ENCODE data around the gene MKS1.

DNA sequence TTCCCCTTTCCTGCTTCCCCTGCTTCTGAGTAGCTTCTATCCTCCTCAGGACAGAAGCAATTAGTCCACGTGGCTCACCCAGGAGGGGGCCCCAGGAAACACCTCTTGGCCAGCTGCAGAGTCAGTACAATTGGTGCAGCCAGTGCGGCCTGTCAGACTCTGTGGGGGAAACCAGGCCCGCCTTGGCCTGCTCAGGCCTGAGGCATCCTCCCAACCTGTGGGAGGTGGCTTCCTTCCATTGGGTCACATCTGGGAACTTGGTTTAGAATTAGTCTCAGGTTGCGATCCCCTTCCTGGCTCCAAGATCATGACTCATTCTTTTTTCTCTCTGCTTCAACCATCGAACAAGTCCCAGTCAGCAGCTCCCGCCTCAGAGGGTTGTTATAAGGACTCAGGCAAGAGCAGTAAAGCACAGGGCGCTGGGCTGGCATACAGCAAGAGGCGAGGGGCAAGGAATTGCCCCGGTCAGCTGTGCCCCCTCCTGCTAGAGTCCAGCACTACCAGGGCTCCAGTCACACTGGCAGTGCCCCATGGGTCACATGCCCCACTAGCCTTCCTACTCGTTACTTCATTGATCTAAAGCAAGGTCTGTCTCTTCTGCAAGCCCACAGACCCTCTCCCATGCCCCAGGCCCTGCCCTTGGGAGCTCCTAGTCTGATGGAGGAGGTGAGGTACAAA is 34.6 kb downstream of the MKS1 start:
- TF ChIP-seq POLR2A (IDR thresholded peaks at IDR 0.05; ENCODE audit: low read depth, low read length) (no peak), JUN (IDR thresholded peaks at IDR 0.05; ENCODE audit: borderline replicate concordance, insufficient read depth, insufficient read length, low read depth) (no peak), EZH2 (IDR thresholded peaks at IDR 0.05; ENCODE audit: borderline replicate concordance, low read depth, low read length, severe bottlenecking) (no peak), MYC (IDR thresholded peaks at IDR 0.05; ENCODE audit: low read depth, low read length) (no peak), POLR2AphosphoS5 (IDR thresholded peaks at IDR 0.05; ENCODE audit: insufficient read depth, low read depth, low read length) (no peak)
- TF ChIP-seq, protein P1, sequence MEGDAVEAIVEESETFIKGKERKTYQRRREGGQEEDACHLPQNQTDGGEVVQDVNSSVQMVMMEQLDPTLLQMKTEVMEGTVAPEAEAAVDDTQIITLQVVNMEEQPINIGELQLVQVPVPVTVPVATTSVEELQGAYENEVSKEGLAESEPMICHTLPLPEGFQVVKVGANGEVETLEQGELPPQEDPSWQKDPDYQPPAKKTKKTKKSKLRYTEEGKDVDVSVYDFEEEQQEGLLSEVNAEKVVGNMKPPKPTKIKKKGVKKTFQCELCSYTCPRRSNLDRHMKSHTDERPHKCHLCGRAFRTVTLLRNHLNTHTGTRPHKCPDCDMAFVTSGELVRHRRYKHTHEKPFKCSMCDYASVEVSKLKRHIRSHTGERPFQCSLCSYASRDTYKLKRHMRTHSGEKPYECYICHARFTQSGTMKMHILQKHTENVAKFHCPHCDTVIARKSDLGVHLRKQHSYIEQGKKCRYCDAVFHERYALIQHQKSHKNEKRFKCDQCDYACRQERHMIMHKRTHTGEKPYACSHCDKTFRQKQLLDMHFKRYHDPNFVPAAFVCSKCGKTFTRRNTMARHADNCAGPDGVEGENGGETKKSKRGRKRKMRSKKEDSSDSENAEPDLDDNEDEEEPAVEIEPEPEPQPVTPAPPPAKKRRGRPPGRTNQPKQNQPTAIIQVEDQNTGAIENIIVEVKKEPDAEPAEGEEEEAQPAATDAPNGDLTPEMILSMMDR (IDR thresholded peaks at IDR 0.05; ENCODE audit: extremely low read depth in 1 of 2, insufficient read depth in 1 of 2, low read depth in 1 of 2, low read length in 2 of 2), result no peak
- TF ChIP-seq, protein P2, sequence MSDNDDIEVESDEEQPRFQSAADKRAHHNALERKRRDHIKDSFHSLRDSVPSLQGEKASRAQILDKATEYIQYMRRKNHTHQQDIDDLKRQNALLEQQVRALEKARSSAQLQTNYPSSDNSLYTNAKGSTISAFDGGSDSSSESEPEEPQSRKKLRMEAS (IDR thresholded peaks at IDR 0.05; ENCODE audit: insufficient read depth, insufficient read length), result no peak
